Breast epithelium (tissue), 4 donors: ENCODE results near the gene COL6A1. TPM values are rescaled to one million over a fixed set of nuclear protein-coding genes. Genes with fewer than 3 reads are reported as not detected.

Experiments
- DNase-seq, 2 donors: peaks; one replicate each; pipeline ENCODE4 v3.0.0-alpha.2; 2019; ENCODE audit warnings: low spot score in 2 of 2
- H3K27ac ChIP-seq, 2 donors: fragments of 200-600 bp; sonication (generic) in 1 of 2; one replicate each; pipeline ENCODE4 v1.5.1; 2016 to 2019; ENCODE audit warnings: mild to moderate bottlenecking in 1 of 2
- H3K27me3 ChIP-seq, 2 donors: fragments of 200-600 bp; sonication (generic) in 1 of 2; one replicate each; pipeline versions ENCODE4 v1.5.1 to v1.6.0; 2017 to 2019; ENCODE audit warnings: control low read depth in 1 of 2, mild to moderate bottlenecking in 1 of 2
- H3K36me3 ChIP-seq: fragments of 200-600 bp; one replicate; pipeline ENCODE4 v1.5.1; 2019
- H3K4me1 ChIP-seq, 2 donors: fragments of 200-600 bp; sonication (generic); one replicate each; pipeline ENCODE4 v1.5.1; 2016 to 2019; ENCODE audit warnings: control low read depth in 1 of 2
- H3K4me3 ChIP-seq, 3 donors: fragments of 200-600 bp; sonication (generic); 1 replicate in 2 of 3; 2 replicates in 1 of 3; pipeline ENCODE4 v1.5.1; 2016 to 2019; ENCODE audit warnings: mild to moderate bottlenecking in 3 of 3, moderate library complexity in 2 of 3
- H3K9me3 ChIP-seq, 2 donors: fragments of 200-600 bp; sonication (generic) in 1 of 2; one replicate each; pipeline ENCODE4 v1.5.1; 2016 to 2019; ENCODE audit warnings: control low read depth in 1 of 2
- POLR2A ChIP-seq: fragments of 450-650 bp; IDR thresholded peaks from one replicate; pipeline ENCODE4 v1.6.1; 2016; ENCODE audit warnings: antibody characterized with exemption, mild to moderate bottlenecking, moderate library complexity
- POLR2AphosphoS5 ChIP-seq, 3 donors: sonication (generic); formaldehyde crosslinking; IDR thresholded peaks; one replicate each; pipeline ENCODE4 v1.6.1; 2017; ENCODE audit warnings: antibody characterized with exemption in 3 of 3
- intact Hi-C: fragments of 100-400 bp; cut with DNase I; formaldehyde crosslinking; loops from one replicate; pipeline ENCODE4 v1.15.1; 2023; ENCODE audit warnings: low total_unique reads
- total RNA-seq, 3 donors: library from RNA; depleted of rRNA; stranded (reverse); fragments of >200 nt; gene quantifications; one replicate each; pipeline ENCODE4 v1.1.0, GENCODE V29; 2016
- TF ChIP-seq, protein P1 (sequence below), 3 donors: fragments of 450-650 bp; IDR thresholded peaks; one replicate each; pipeline ENCODE4 v1.5.1; 2016 to 2017; ENCODE audit warnings: antibody characterized with exemption in 3 of 3, mild to moderate bottlenecking in 3 of 3, moderate library complexity in 3 of 3

Gene COL6A1
- total RNA-seq, 3 donors from 2014 or later, result 137 to 527 (median 201) TPM

DNA sequence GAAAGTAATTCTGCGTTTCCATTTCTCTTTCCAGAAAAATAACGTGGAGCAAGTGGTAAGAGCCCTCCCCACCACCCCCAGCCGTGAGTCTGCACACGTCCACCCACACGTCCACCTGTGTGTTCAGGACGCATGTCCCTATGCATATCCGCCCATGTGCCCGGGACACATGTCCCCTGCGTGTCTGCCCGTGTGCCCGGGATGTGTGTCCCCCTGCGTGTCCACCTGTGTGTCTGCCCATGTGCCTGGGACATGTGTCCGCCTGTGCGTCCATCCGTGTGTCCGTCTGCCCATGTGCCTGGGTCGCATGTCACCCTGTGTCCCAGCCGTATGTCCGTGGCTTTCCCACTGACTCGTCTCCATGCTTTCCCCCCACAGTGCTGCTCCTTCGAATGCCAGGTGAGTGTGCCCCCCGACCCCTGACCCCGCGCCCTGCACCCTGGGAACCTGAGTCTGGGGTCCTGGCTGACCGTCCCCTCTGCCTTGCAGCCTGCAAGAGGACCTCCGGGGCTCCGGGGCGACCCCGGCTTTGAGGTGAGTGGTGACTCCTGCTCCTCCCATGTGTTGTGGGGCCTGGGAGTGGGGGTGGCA is 5.6 kb downstream of the COL6A1 start:
- Histone ChIP-seq H3K4me3 (no peak overlapping the region), H3K36me3 (no peaks in the 10 kb centered on the region), H3K27me3 (no peaks in the 10 kb centered on the region), H3K9me3 (no peaks in the 10 kb centered on the region), H3K4me1 (no peaks in the 10 kb centered on the region), H3K27ac (peak overlapping the region in 1 of 2 donors; percentile 74)
- TF ChIP-seq, protein P1, sequence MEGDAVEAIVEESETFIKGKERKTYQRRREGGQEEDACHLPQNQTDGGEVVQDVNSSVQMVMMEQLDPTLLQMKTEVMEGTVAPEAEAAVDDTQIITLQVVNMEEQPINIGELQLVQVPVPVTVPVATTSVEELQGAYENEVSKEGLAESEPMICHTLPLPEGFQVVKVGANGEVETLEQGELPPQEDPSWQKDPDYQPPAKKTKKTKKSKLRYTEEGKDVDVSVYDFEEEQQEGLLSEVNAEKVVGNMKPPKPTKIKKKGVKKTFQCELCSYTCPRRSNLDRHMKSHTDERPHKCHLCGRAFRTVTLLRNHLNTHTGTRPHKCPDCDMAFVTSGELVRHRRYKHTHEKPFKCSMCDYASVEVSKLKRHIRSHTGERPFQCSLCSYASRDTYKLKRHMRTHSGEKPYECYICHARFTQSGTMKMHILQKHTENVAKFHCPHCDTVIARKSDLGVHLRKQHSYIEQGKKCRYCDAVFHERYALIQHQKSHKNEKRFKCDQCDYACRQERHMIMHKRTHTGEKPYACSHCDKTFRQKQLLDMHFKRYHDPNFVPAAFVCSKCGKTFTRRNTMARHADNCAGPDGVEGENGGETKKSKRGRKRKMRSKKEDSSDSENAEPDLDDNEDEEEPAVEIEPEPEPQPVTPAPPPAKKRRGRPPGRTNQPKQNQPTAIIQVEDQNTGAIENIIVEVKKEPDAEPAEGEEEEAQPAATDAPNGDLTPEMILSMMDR (IDR thresholded peaks at IDR 0.05), result no peak
- no peak for TF ChIP-seq POLR2AphosphoS5 (IDR thresholded peaks at IDR 0.05)
- no peak for TF ChIP-seq POLR2A
- intact Hi-C loops, result no loop called here
- DNase-seq, result no peak

DNA sequence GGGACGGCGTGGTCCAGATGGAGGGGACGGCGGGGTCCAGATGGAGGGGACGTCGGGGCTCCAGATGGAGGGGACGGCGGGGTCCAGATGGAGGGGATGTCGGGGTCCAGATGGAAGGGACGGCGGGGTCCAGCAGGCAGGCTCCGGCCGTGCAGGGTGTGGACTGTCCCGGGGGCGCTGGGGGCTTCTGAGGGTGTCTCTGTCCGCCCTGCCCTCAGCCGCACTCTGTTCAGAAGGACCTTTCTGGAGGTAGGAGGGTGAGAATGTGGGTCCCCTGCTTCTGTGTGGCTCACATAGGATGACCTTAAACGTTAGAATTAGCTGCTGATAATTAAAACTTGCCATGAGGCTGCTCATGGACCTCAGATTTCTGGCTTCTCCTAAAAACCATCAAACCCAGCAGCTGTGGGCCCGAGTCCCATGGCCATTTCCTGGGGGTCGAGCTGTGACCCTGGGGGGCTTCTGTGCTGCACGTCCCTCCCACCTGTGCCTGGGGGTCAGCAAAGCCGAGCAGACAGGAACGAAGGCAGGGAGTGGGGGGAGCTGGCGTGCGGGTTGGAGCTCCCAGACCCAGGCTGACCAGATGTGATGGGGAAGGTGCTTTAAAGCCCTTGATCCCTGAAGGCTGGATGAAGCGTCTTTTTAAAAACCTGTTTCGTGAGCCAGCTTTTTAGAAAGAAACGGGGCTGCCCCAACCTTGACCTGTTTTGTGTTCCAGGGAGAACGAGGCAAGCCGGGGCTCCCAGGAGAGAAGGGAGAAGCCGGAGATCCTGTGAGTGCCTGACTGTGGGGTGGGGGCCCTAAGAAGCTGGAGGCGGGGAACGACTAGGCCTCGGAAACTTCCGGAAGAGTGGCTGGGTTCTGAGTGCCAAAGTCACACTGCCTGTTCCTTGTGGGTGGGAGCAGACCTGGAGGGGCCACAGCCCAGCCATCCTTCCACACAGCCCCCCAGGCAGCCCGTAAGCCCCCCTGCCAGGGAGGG is 7.1 kb downstream of the COL6A1 start:
- peak in 1 of 2 donors; percentile 50 for DNase-seq
- H3K4me1 ChIP-seq, result no peaks in the 10 kb centered on the region
- peak overlapping the region in 1 of 2 donors; percentile 88 for H3K27ac ChIP-seq
- H3K4me3 ChIP-seq, result no peak overlapping the region
- H3K27me3 ChIP-seq, result no peaks in the 10 kb centered on the region
- intact Hi-C loops, result no loop called here
- no peaks in the 10 kb centered on the region for H3K9me3 ChIP-seq
- TF ChIP-seq POLR2AphosphoS5 (IDR thresholded peaks at IDR 0.05) (no peak), POLR2A (no peak)
- TF ChIP-seq, protein P1 (IDR thresholded peaks at IDR 0.05), result no peak
- H3K36me3 ChIP-seq, result no peaks in the 10 kb centered on the region

DNA sequence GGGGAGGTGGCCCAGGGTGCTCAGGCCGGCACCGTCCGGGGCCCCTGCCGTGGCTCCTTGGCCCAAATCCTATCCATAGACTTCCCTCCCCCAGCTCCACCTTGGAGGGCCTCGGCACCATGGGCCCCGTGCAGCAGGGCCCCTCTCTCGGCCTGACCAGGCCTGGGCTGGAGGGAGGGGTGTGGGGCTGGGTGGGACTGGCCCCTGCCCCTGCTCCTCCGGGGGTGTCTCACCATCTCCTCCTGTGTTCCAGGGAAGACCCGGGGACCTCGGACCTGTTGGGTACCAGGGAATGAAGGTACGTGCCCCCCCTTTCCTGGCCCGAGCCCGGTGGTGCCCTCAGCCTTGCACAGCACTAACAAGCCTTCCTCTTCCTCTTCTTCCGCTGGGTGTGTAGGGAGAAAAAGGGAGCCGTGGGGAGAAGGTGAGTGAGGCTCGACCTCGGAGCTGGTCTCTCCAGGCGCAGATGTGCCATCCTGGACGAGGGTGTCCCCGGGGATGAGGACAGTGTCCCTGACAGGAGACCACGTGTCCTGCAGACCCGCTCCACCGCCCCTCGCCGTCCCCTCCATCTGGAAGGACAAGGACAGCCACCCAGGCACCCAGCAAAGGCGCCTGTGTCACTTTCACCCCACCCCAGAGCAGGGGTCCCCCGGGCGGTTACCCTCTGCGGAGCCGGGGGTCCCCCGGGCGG is 7.9 kb downstream of the COL6A1 start:
- DNase-seq, result peak in 1 of 2 donors; percentile 46
- no peaks in the 10 kb centered on the region for H3K36me3 ChIP-seq
- TF ChIP-seq POLR2AphosphoS5 (IDR thresholded peaks at IDR 0.05) (no peak), POLR2A (no peak)
- TF ChIP-seq, protein P1 (IDR thresholded peaks at IDR 0.05), result no peak
- no peaks in the 10 kb centered on the region for H3K4me1 ChIP-seq
- intact Hi-C loops, result loop anchor here (10.0 kb wide), 1 partner anchor 105 kb away; the partner anchor contains the start of gene COL6A2
- H3K9me3 ChIP-seq, result no peaks in the 10 kb centered on the region
- no peaks in the 10 kb centered on the region for H3K27me3 ChIP-seq
- H3K27ac ChIP-seq, result peak overlapping the region in 1 of 2 donors; percentile 88
- no peak overlapping the region for H3K4me3 ChIP-seq

DNA sequence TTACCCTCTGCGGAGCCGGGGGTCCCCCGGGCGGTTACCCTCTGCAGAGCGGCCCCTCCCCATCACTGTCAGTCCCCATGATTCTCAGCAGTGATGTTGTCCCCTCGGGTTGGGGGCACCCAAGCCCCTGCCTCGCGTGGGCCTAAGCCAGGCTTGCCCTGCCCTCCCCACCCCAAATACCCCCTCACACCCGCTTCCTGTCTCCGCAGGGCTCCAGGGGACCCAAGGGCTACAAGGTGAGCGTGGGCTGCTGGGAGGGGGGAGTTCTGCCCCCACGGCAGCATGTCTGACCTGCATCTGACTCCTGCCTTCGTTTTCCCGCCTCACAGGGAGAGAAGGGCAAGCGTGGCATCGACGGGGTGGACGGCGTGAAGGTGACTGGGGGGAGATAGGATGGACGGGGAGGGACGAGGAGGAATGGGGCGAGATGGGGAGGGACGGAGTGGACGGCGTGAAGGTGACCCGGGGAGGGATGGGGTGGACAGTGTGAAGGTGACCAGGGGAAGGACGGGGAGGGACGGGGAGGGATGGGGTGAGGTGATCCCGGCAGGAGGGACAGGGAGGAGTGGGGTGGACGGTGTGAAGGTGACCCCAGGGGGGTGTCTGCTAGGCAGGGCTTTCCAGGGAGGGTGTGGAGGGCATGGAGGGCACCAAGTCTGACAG is 8.6 kb downstream of the COL6A1 start:
- H3K9me3 ChIP-seq, result no peaks in the 10 kb centered on the region
- intact Hi-C loops, result loop anchor here (10.0 kb wide), 1 partner anchor 105 kb away; the partner anchor contains the start of gene COL6A2
- DNase-seq, result peak in 1 of 2 donors; percentile 40
- TF ChIP-seq, protein P1 (IDR thresholded peaks at IDR 0.05), result no peak
- TF ChIP-seq POLR2A, result no peak
- no peak for TF ChIP-seq POLR2AphosphoS5 (IDR thresholded peaks at IDR 0.05)
- H3K27ac ChIP-seq, result peak overlapping the region in 1 of 2 donors; percentile 88
- H3K27me3 ChIP-seq, result no peaks in the 10 kb centered on the region
- H3K36me3 ChIP-seq, result no peaks in the 10 kb centered on the region
- no peak overlapping the region for H3K4me3 ChIP-seq
- H3K4me1 ChIP-seq, result no peaks in the 10 kb centered on the region
